ENCODE data around the gene IRF2BPL.

IRF2BPL gene

GRCh38 chr14:77053046-77053841 lies 24.7 kb upstream of the IRF2BPL start:
- DNase-seq: peak; percentile 78

GRCh38 chr14:77052281-77053044 lies 24.0 kb upstream of the IRF2BPL start:
- DNase-seq: no peak

- DNase-seq: no peak
These were observed 22.6 kb upstream of the IRF2BPL start for GRCh38 chr14:77051116-77051515.

- DNase-seq: no peak
These were observed 18.2 kb upstream of the IRF2BPL start for GRCh38 chr14:77046721-77047120.

GRCh38 chr14:77045238-77046162 lies 17.0 kb upstream of the IRF2BPL start:
- DNase-seq: no peak

- no peak for DNase-seq
These were observed 16.3 kb upstream of the IRF2BPL start for GRCh38 chr14:77044783-77045237.

GRCh38 chr14:77043984-77044485 lies 15.5 kb upstream of the IRF2BPL start:
- DNase-seq: no peak

GRCh38 chr14:77043177-77043983 lies 14.9 kb upstream of the IRF2BPL start:
- DNase-seq: peak; percentile 49

- no peak for DNase-seq
These were observed 13.5 kb upstream of the IRF2BPL start for GRCh38 chr14:77041881-77042545.

GRCh38 chr14:77040741-77041653 lies 12.5 kb upstream of the IRF2BPL start:
- DNase-seq: no peak

GRCh38 chr14:77040059-77040740 lies 11.7 kb upstream of the IRF2BPL start:
- DNase-seq: peak; percentile 92

GRCh38 chr14:77039285-77040058 lies 11.0 kb upstream of the IRF2BPL start:
- DNase-seq: no peak

GRCh38 chr14:77037938-77038568 lies 9.5 kb upstream of the IRF2BPL start:
- peak; percentile 55 for DNase-seq

- DNase-seq: no peak
These were observed 8.9 kb upstream of the IRF2BPL start for GRCh38 chr14:77037215-77037937.

GRCh38 chr14:77036484-77037214 lies 8.1 kb upstream of the IRF2BPL start:
- no peak for DNase-seq

- no peak for DNase-seq
These were observed 6.8 kb upstream of the IRF2BPL start for GRCh38 chr14:77035267-77035666.
